ENCODE results near the gene UEVLD. TPM values are rescaled to one million over a fixed set of nuclear protein-coding genes. Genes with fewer than 3 reads are reported as not detected.

The UEVLD gene
- total and polyA plus RNA-seq, 10 donors = 4.1 to 23.0 (median 19.7) TPM

DNA sequence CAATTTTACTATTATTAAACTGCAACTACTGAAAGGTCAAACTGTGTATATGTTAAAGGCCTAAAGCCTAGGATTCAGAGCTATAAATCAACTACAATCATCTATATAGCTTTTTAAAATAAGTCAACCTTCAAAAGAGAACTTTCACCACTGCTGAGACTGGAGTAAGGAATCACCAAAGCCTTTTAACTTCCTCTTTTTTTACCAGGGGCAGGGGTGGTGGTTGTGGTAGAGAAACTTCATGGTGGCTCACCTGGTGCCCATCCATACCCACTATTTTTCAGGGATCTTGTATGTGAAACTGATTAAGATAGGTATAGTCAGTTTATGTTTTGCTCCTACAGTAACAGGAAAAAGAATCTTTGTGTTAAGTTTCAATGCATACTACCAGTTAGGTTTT is 93.3 kb downstream of the UEVLD start:
- Histone ChIP-seq H3K27me3 (replicated peaks in 1 of 7) (no peaks in the 10 kb centered on the region), H3K4me3 (no peak overlapping the region), H3K36me3 (peaks cover 3 to 97% (median 55%) of the 10 kb centered on the region in 6 donors), H3K27ac (no peak overlapping the region), H3K4me1 (no peaks in the 10 kb centered on the region), H3K9me3 (no peaks in the 10 kb centered on the region)
- no peak for DNase-seq
- TF ChIP-seq POLR2A (IDR thresholded peaks at IDR 0.05) (no peak), POLR2AphosphoS5 (IDR thresholded peaks at IDR 0.05) (no peak)
- TF ChIP-seq, protein P1, sequence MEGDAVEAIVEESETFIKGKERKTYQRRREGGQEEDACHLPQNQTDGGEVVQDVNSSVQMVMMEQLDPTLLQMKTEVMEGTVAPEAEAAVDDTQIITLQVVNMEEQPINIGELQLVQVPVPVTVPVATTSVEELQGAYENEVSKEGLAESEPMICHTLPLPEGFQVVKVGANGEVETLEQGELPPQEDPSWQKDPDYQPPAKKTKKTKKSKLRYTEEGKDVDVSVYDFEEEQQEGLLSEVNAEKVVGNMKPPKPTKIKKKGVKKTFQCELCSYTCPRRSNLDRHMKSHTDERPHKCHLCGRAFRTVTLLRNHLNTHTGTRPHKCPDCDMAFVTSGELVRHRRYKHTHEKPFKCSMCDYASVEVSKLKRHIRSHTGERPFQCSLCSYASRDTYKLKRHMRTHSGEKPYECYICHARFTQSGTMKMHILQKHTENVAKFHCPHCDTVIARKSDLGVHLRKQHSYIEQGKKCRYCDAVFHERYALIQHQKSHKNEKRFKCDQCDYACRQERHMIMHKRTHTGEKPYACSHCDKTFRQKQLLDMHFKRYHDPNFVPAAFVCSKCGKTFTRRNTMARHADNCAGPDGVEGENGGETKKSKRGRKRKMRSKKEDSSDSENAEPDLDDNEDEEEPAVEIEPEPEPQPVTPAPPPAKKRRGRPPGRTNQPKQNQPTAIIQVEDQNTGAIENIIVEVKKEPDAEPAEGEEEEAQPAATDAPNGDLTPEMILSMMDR (IDR thresholded peaks at IDR 0.05 in 8 of 11, conservative IDR thresholded peaks at IDR 0.05 in 3 of 11) = no peak
- intact Hi-C loops (cut with DNase I; ENCODE audit: low total_unique reads) = no loop called here

DNA sequence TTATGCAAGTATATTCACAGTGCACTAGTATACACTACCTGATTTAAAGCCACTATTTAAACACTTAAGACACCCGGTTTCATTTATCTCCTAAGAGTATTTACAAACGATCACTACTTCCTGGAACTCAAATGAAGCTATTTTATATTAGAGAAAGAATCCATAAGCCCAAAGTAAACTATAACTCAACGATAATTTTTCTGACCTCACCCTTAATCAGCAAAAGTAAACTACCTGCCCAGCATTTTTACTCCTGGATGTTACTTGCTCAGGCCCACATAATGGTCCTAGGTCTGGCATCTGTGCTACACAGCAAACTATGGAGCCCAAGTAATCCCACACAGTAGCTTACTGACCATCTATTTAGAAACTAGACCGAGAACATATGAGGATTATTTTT is 95.2 kb downstream of the UEVLD start:
- no peak overlapping the region for H3K27ac ChIP-seq
- no peak overlapping the region for H3K4me3 ChIP-seq
- no peak for DNase-seq
- no peaks in the 10 kb centered on the region for H3K9me3 ChIP-seq
- H3K36me3 ChIP-seq = peaks cover 3 to 100% (median 51%) of the 10 kb centered on the region in 6 donors
- H3K4me1 ChIP-seq = no peaks in the 10 kb centered on the region
- H3K27me3 ChIP-seq (replicated peaks in 1 of 7) = no peaks in the 10 kb centered on the region
- 89 to 92% (median 90%) methylated on average over 4 of the region's 4 CpGs for WGBS, 5 donors
- intact Hi-C loops (cut with DNase I; ENCODE audit: low total_unique reads) = no loop called here
- TF ChIP-seq, protein P1 (IDR thresholded peaks at IDR 0.05 in 8 of 11, conservative IDR thresholded peaks at IDR 0.05 in 3 of 11) = no peak
- TF ChIP-seq POLR2A (IDR thresholded peaks at IDR 0.05) (no peak), POLR2AphosphoS5 (IDR thresholded peaks at IDR 0.05) (no peak)

- peaks cover 3 to 100% (median 48%) of the 10 kb centered on the region in 6 donors for H3K36me3 ChIP-seq
These were observed 95.6 kb downstream of the UEVLD start for GRCh38 chr11:18492888-18493287.

DNA sequence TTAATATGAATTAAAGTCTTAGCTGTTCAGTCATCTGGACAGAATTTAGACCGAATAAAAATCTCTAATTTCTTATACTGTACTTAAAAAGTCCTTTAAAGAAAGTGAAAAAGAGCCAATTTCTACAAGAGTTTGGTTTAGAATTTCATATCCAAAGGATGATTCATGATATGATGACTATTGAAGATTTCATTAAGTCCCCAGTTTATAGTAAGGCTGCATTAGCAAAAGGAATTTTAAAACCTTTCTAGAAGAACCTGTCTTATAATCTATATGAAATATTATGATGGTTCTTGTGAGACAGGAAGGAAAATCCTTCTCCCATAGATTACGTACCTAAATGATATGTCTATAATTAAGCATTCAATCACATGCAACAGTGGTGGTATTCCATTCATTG is 96.6 kb downstream of the UEVLD start:
- Histone ChIP-seq H3K4me1 (no peaks in the 10 kb centered on the region), H3K9me3 (peaks cover 0 to 3% (median 0%) of the 10 kb centered on the region in 8 donors), H3K4me3 (no peak overlapping the region), H3K36me3 (peaks cover 3 to 100% (median 46%) of the 10 kb centered on the region in 6 donors), H3K27ac (no peak overlapping the region), H3K27me3 (replicated peaks in 1 of 7) (no peaks in the 10 kb centered on the region)
- no peak for DNase-seq
- WGBS, 5 donors = 95 to 99% (median 97%) methylated on average over 2 of the region's 2 CpGs
- intact Hi-C loops (cut with DNase I; ENCODE audit: low total_unique reads) = no loop called here
- TF ChIP-seq, protein P1 (IDR thresholded peaks at IDR 0.05 in 8 of 11, conservative IDR thresholded peaks at IDR 0.05 in 3 of 11) = no peak
- TF ChIP-seq POLR2AphosphoS5 (IDR thresholded peaks at IDR 0.05) (no peak), POLR2A (IDR thresholded peaks at IDR 0.05) (no peak)

More at GRCh38 chr11:18492888-18493287, 95.6 kb downstream of the UEVLD start:
- no peak overlapping the region for H3K4me3 ChIP-seq
- H3K27me3 ChIP-seq (replicated peaks in 1 of 7) = no peaks in the 10 kb centered on the region
- intact Hi-C loops (cut with DNase I; ENCODE audit: low total_unique reads) = no loop called here
- no peak for TF ChIP-seq POLR2AphosphoS5 (IDR thresholded peaks at IDR 0.05)
- TF ChIP-seq, protein P1 (IDR thresholded peaks at IDR 0.05 in 8 of 11, conservative IDR thresholded peaks at IDR 0.05 in 3 of 11) = no peak
- no peak for TF ChIP-seq POLR2A (IDR thresholded peaks at IDR 0.05)
- H3K4me1 ChIP-seq = no peaks in the 10 kb centered on the region
- H3K9me3 ChIP-seq = no peaks in the 10 kb centered on the region
- no peak for DNase-seq
- H3K27ac ChIP-seq = no peak overlapping the region

Measured in spleen (tissue), 11 donors.